Tibial nerve (tissue), 4 donors: ENCODE measurements around the gene RELL2. TPM values are rescaled to one million over a fixed set of nuclear protein-coding genes. Genes with fewer than 3 reads are reported as not detected.
"Not testable (repeated sequence)": the region's sequence is repeated elsewhere in the genome, so short reads cannot be mapped to it uniquely, and the experiment has no call there.

Experiments used
- DNase-seq, 2 donors: peaks; one replicate each; pipeline ENCODE4 v3.0.0-alpha.2; 2019; ENCODE audit warnings: low spot score in 2 of 2
- H3K27ac ChIP-seq, 4 donors: fragments of 200-600 bp; sonication (generic) in 3 of 4; one replicate each; pipeline ENCODE4 v1.5.1; 2017 to 2019; ENCODE audit warnings: mild to moderate bottlenecking in 1 of 4
- H3K27me3 ChIP-seq, 2 donors: fragments of 200-600 bp; sonication (generic) in 1 of 2; one replicate each; pipeline versions ENCODE4 v1.5.1 to v1.6.0; 2017 to 2019
- H3K36me3 ChIP-seq, 3 donors: fragments of 200-600 bp; sonication (generic); one replicate each; pipeline ENCODE4 v1.5.1; 2018 to 2019
- H3K4me1 ChIP-seq, 4 donors: fragments of 200-600 bp; sonication (generic) in 3 of 4; one replicate each; pipeline ENCODE4 v1.5.1; 2017 to 2019
- H3K4me3 ChIP-seq, 4 donors: fragments of 200-600 bp; sonication (generic) in 3 of 4; one replicate each; pipeline ENCODE4 v1.5.1; 2017 to 2019; ENCODE audit warnings: mild to moderate bottlenecking in 1 of 4, moderate library complexity in 1 of 4
- H3K9me3 ChIP-seq, 4 donors: fragments of 200-600 bp; sonication (generic) in 3 of 4; one replicate each; pipeline ENCODE4 v1.5.1; 2017 to 2019
- CTCF ChIP-seq, 5 experiments: fragments of 200-600 bp in 3 of 5; fragments of 450-650 bp in 2 of 5; sonication (generic) in 3 of 5; IDR thresholded peaks; one replicate each; pipeline ENCODE4 v1.5.1; 2016 to 2019; ENCODE audit warnings: antibody characterized with exemption in 5 of 5, mild to moderate bottlenecking in 3 of 5, moderate library complexity in 2 of 5
- EP300 ChIP-seq, 2 donors: sonication (generic); formaldehyde crosslinking; IDR thresholded peaks; one replicate each; pipeline ENCODE4 v1.6.1; 2017; ENCODE audit warnings: antibody characterized with exemption in 2 of 2, mild to moderate bottlenecking in 1 of 2
- POLR2A ChIP-seq, 2 donors: fragments of 450-650 bp; IDR thresholded peaks; one replicate each; pipeline ENCODE4 v1.6.1; 2017; ENCODE audit warnings: antibody characterized with exemption in 2 of 2, mild to moderate bottlenecking in 2 of 2, moderate library complexity in 2 of 2
- WGBS, 2 donors: methylation state at CpG; one replicate each; pipeline ENCODE4 v1.1.5; 2018; 5-methylcytosine and 5-hydroxymethylcytosine counted together
- total RNA-seq, 4 donors: library from RNA; depleted of rRNA; stranded (reverse); fragments of >200 nt; gene quantifications; one replicate each; pipeline ENCODE4 v1.1.0, GENCODE V29; 2016

Gene RELL2
- total RNA-seq, 4 donors from 2014 or later = 2.0 to 8.7 (median 4.1) TPM

- H3K4me3 ChIP-seq = no peak overlapping the region
- H3K9me3 ChIP-seq = no peaks in the 10 kb centered on the region
- DNase-seq = peak in 1 of 2 donors; percentile 64
- TF ChIP-seq EP300 (IDR thresholded peaks at IDR 0.05) (peak in 1 of 2 donors; percentile 66), POLR2A (IDR thresholded peaks at IDR 0.05) (no peak)
- WGBS, 2 donors = 60 to 65% methylated on average over 6 of the region's 6 CpGs
- H3K27ac ChIP-seq = peak overlapping the region; percentile 23 to 81 (median 62)
- H3K4me1 ChIP-seq = peaks cover 0 to 38% (median 22%) of the 10 kb centered on the region in 4 donors
- no peaks in the 10 kb centered on the region for H3K36me3 ChIP-seq
- no peaks in the 10 kb centered on the region for H3K27me3 ChIP-seq
Observed at GRCh38 chr5:141605523-141606277, 31.1 kb upstream of the RELL2 start.

DNA sequence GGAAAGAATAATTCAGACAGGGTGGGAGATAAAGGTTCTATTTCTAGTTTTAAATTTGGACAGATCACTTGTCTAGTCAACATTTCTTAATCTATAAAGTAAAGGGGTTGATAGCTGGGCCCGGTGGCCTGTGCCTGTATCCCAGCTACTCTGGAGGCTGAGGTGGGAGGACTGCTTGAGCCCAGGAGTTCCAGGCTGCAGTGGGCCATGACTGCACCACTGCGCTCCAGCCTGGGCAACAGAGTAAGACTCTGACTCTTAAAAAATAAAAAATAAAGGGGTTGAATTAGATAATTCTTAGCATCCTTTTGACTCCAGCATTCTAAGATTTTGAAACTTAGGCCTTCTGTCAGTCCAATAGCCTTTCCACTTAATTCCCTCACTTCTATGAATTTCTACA is 28.8 kb upstream of the RELL2 start:
- Histone ChIP-seq H3K9me3 (no peaks in the 10 kb centered on the region), H3K4me1 (peaks cover 0 to 41% (median 22%) of the 10 kb centered on the region in 4 donors), H3K27ac (no peak overlapping the region), H3K36me3 (no peaks in the 10 kb centered on the region), H3K27me3 (no peaks in the 10 kb centered on the region), H3K4me3 (no peak overlapping the region)
- 90 to 97% methylated on average over 2 of the region's 2 CpGs for WGBS, 2 donors
- TF ChIP-seq CTCF (IDR thresholded peaks at IDR 0.05) (no peak), POLR2A (IDR thresholded peaks at IDR 0.05) (no peak), EP300 (IDR thresholded peaks at IDR 0.05) (no peak)
- no peak for DNase-seq

DNA sequence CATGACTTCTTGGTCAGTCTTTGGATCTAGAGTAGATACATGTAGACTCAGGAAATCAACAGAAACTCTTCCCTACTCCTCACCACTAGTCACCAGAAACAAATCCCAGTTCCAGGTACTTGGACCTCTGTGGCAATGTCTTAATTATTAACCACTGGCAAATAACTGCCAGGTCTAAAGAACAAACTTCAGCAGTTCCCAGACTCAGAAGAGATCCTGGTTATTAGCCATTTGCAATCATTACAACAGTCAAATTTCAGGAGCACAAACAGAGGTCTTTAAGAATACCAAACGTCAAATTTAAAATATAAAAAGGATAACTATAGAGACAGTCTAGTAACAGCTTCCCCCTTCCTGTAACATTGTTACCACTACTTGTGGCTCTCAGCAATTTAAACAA is 28.2 kb upstream of the RELL2 start:
- no peak for DNase-seq
- Histone ChIP-seq H3K4me3 (no peak overlapping the region), H3K27me3 (no peaks in the 10 kb centered on the region), H3K4me1 (peaks cover 0 to 42% (median 24%) of the 10 kb centered on the region in 4 donors), H3K9me3 (no peaks in the 10 kb centered on the region), H3K36me3 (no peaks in the 10 kb centered on the region), H3K27ac (no peak overlapping the region)
- TF ChIP-seq POLR2A (IDR thresholded peaks at IDR 0.05) (no peak), EP300 (IDR thresholded peaks at IDR 0.05) (no peak)
- 76 to 82% methylated on average over 1 of the region's 1 CpG for WGBS, 2 donors

- Histone ChIP-seq H3K27ac (no peak overlapping the region), H3K4me3 (no peak overlapping the region), H3K4me1 (peaks cover 0 to 42% (median 23%) of the 10 kb centered on the region in 4 donors), H3K9me3 (no peaks in the 10 kb centered on the region), H3K36me3 (no peaks in the 10 kb centered on the region), H3K27me3 (no peaks in the 10 kb centered on the region)
- WGBS, 2 donors = 92 to 95% methylated on average over 3 of the region's 3 CpGs
- no peak for TF ChIP-seq CTCF (IDR thresholded peaks at IDR 0.05)
- no peak for TF ChIP-seq EP300 (IDR thresholded peaks at IDR 0.05)
- no peak for TF ChIP-seq POLR2A (IDR thresholded peaks at IDR 0.05)
- no peak for DNase-seq
Observed at GRCh38 chr5:141609044-141609443, 27.8 kb upstream of the RELL2 start.

DNA sequence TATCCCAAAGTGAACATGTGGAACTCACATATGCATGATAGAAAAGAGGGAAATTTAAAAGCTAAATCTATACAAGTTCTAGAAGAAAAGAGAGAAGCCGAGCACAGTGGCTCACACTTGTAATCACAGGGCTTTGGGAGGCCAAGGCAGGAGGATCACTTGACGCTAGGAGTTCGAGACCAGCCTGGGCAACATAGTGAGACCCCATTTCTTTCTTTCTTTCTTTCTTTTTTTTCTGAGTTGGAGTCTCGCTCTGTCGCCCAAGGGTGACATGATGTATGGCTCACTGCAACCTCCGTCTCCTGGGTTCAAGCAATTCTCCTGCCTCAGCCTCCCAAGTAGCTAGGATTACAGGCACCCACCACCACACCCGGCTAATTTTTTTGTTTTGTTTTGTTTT is 26.9 kb upstream of the RELL2 start:
- not testable (repeated sequence) for H3K9me3 ChIP-seq, H3K4me3 ChIP-seq, DNase-seq, H3K27ac ChIP-seq, H3K27me3 ChIP-seq, H3K36me3 ChIP-seq
- peaks cover 0 to 37% (median 17%) of the 10 kb centered on the region in 4 donors for H3K4me1 ChIP-seq
- 97% methylated on average over 7 of the region's 7 CpGs for WGBS, 2 donors

DNA sequence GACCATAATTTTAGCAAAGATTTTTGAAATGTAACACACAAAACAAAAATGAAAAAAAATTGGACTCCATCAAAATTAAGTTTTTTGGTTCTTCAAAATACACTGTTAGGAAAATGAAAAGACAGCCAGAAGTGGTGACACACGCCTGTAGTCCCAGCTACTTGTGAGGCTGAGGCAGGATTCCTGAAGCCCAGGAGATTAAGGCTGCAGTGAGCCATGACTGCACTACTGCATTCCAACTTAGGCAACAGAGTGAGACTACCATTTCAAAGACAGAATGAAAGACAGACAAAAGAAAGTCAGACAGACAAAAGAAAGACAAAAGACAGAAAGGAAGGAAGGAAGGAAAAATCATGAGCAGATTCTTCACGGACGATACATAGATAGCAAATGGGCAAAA is 25.5 kb upstream of the RELL2 start:
- no peak for DNase-seq
- TF ChIP-seq EP300 (IDR thresholded peaks at IDR 0.05) (no peak), CTCF (IDR thresholded peaks at IDR 0.05) (no peak)
- Histone ChIP-seq H3K4me3 (no peak overlapping the region), H3K4me1 (peaks cover 0 to 32% (median 9%) of the 10 kb centered on the region in 4 donors), H3K27ac (no peak overlapping the region), H3K9me3 (no peaks in the 10 kb centered on the region), H3K27me3 (no peaks in the 10 kb centered on the region), H3K36me3 (no peaks in the 10 kb centered on the region)
- WGBS, 2 donors = 94 to 96% methylated on average over 3 of the region's 3 CpGs
